ENCODE results near the gene RASSF5.

DNA sequence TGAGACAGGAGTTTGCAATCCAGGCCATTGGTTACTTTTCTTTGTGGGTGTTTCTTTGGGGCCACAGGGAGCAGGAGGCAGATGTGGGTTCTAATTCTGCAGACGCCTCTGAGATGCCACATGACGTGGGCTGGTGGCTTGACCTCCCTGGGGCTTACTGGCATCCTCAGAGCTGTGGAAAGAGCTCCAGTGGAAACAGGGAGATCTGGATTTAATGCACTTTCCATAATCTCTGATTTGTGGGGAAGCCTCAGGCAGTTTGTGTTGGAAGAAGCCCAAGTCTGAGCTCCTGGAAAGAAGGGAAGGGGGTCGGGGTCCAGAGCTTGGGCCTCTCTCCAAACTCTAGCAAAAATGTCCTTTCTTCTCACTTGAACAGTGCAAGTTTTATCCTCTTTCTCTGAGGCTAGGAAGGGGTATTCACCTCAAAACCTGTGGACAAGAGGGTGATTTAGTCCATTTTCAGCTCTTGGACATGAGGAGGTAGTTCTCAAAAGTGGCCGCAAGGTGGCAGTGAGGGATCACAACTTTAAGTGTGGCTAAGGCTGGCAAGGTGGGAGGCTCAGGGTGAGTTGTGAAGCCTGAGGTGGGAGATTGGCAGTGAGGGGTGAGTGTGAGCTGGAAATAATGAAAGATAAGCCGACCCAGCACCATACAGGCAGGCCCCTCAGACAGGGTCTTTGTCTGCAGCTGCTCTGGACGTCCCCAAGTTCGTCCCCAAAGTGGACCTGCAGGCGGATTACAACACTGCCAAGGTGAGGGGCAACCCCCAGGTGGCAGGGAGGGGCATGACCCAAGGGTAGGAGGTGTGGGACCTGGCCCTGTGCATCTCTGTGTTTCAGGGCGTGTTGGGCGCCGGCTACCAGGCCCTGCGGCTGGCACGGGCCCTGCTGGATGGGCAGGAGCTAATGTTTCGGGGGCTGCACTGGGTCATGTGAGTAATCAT, 27.9 kb upstream of the RASSF5 start:
- TF ChIP-seq EZH2 (IDR thresholded peaks at IDR 0.05) (no peak), POLR2AphosphoS5 (IDR thresholded peaks at IDR 0.05; ENCODE audit: borderline replicate concordance, low read depth, low read length) (no peak), FOXP2 (optimal IDR thresholded peaks at IDR 0.05; ENCODE audit: control extremely low read depth, extremely low read length, insufficient read depth) (no peak)

All from SK-N-MC (cell line).